SIG-M5 treated with dmso at 0.1 percent for 504 hours (cell line): ENCODE results near the gene FAM107B.

Source experiments
- DNase-seq: peaks from one replicate; lab custom pipeline; 2025; ENCODE audit not compliant: unreplicated experiment; lab: John Stamatoyannopoulos, UW

FAM107B gene

DNA sequence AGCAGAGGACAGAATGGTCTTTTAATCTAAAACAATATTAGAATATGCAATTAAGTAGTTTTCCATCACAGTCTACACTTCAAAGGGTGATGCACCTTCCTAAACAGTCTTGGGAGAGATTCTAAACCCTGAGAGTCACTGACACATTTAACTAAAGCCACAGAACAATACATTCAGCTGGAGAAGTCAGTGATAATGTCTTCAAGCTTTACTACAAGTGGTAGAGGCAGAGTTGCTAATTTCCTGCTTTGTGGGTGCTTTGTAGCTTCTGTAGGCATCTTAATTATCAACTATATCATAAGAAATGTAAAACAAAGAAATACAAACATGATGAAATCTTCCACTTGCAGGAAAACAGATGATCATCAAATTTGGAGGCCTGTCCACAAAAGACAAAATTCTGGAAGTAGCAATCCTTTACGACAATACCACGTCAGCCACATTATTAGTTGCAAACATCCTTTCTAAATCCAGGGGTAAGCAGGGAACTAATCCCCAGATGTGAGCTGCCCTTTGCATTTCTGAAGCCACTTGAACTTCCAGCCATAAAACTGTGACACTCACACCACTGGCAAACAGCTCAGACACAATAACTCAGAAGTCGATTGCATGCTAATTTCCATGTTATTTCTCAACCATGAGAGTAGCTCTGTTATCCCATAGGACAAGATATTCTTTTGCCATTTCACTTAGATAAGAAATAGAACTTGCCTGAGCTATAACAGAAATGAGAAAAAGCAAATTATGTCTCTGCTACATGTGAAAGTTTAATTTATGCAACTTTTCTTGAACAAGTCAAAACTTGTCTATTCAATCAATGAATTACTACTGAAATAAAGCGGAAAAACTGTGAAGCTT is 212.2 kb downstream of the FAM107B start:
- no peak for DNase-seq

DNA sequence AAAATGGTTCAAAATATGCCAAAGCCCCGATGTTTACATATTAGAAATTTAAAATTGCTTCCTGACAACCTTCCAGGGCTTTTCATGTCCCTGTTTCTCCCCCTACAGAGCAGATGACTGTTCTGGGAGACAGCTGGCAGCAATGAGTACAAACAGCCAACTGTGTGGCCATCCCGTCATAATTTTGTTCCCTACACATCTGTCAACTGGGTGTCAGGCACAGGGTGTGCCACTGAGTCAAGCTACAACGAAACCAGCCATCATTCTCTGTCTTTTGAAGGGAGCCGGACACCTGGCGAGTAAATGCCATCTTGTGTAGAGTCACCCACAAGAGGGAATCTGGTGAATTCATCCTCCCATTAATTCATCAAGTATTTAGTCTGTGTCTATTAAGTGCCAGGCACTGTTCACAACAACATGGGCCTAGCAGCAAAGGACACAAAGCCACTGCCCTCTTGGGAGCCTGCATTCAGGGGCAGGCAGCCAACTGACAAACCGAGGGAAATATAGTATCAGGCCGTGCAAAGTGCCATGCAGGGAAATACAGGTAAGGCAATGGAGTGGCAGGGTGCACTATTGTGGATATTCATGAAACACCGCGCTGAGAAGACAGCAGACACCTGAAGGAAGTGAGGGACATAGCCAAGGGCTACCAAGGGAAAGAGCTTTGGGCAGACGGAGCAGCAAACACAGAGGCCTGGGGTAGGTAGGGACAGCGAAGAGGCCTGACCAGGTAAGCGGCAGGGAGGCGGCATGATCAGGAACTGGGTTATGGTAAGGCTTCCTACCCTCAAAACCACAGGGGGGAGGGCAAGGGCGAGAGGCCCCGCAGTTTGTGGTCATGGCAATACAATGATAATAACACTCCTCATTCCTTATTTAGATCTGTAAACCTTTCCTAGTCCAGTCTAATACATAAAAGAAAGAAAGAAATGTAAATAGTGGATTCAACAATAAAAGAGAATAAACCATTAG is 213.6 kb downstream of the FAM107B start:
- DNase-seq: no peak

GRCh38 chr10:14560274-14560673 is 214.4 kb downstream of the FAM107B start:
- DNase-seq: peak; percentile 86

DNA sequence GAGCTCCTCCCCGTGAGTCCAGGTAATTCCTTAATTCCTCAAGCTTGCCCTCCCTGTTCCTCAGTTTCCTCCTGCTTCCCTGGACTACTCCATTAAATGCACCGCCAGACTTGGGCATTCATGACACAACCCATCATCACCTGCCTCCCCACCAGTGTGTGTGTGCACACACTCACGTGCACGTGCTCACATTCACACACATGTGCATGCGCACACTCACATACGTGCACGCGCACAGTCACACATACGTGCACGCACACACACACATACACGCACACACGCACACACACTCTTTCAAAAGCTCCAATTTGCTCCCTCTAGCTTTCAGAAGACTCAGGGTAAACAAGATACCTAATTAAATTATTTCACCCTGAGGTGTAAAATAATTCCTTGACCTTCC is 216.7 kb downstream of the FAM107B start:
- DNase-seq: no peak

- no peak for DNase-seq
These were observed 217.1 kb downstream of the FAM107B start for GRCh38 chr10:14557567-14557966.

DNA sequence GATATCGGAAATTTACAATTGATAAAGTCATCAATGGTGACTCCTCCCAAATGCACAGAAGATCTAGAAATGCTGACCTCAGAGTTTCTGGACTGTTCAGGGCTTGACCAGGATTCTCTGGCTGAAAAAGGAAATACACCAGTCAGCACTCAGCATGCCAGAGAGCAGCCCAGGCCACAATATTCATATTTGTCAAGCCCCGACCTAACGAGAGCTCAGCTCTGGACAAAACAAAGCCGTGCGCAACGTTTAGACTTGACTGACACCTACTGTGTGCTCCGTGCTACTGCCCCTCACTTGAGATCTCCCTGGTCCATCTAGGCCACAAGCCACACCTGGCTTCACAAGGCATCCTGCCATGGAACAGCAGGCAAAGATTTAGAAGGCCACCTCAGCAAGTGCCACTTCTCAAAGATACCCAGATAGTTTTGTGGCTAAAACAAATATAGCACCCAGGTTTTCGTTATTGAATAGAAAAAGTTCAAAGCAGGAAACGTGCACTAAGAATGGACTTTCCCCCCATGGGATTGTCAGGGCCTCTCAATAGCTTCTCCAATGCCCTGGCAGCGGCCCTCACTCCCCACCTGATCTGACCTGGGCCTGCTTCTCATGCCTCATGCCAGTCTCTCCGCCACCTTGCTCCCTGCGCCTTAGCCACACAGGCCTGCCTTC is 218.3 kb downstream of the FAM107B start:
- DNase-seq: no peak

GRCh38 chr10:14555807-14556206 is 218.9 kb downstream of the FAM107B start:
- no peak for DNase-seq

GRCh38 chr10:14554491-14555205 is 220.0 kb downstream of the FAM107B start:
- peak; percentile 76 for DNase-seq

DNA sequence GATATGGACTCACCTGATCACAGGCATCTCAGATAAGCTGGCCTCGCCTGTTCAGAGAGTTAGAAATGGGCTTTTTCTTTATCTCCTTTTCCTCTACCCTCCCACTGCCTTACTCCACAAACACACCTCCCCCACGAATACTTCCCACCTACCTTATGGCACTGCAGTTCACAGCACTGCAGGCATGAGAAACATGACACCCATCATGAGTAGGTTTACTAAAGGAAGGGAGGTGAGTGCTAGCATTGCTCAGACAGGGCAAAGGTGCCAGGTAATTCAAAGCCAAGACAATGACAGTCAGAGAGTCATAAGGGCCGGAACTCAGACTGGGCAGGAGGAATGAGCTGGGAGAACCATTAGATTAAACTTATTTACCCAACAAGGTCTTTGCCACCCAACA is 220.6 kb downstream of the FAM107B start:
- peak; percentile 49 for DNase-seq

GRCh38 chr10:14553448-14553847 is 221.2 kb downstream of the FAM107B start:
- peak; percentile 34 for DNase-seq

- no peak for DNase-seq
These were observed 222.7 kb downstream of the FAM107B start for GRCh38 chr10:14552015-14552414.

GRCh38 chr10:14550471-14550981 is 224.2 kb downstream of the FAM107B start:
- DNase-seq: no peak

- no peak for DNase-seq
These were observed 225.2 kb downstream of the FAM107B start for GRCh38 chr10:14549496-14549895.

GRCh38 chr10:14548970-14549369 is 225.7 kb downstream of the FAM107B start:
- DNase-seq: no peak

- DNase-seq: no peak
These were observed 226.2 kb downstream of the FAM107B start for GRCh38 chr10:14548474-14548873.

- DNase-seq: peak; percentile 10
These were observed 226.9 kb downstream of the FAM107B start for GRCh38 chr10:14547816-14548215.

DNA sequence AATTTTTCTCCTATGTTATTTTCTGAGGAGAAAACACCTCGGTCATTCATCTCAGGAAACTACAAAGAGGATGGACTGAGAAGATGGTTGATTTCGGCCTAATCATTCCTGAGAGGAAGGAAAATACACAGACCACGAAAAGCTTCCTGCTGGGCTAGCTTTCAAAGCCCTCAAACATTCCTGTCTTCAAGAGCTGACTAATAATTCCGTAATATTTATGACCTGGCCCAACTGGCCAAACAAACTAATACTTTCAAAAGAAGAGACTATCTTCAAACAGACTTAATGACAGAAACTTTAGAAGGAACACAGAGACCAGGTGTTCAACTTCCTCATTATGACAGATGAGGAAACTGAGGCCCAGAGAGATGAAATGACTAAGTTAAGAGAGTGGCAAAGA is 228.9 kb downstream of the FAM107B start:
- DNase-seq: no peak

DNA sequence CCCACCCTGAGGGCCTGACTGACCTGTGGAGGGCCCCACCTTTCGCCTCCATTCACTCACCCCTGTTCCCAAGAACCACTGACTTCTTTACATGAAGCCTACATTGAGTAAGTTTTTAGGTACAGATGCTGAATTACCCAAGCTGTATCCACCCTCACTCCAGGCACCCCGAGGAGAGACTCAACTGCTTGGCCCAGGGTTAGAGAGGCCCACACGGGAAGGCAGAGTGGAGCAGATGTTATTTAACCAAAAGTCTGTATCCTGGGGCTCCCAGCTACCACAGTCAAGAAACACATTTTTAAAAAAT is 230.8 kb downstream of the FAM107B start:
- no peak for DNase-seq

- DNase-seq: no peak
These were observed 231.4 kb downstream of the FAM107B start for GRCh38 chr10:14543046-14543903.

DNA sequence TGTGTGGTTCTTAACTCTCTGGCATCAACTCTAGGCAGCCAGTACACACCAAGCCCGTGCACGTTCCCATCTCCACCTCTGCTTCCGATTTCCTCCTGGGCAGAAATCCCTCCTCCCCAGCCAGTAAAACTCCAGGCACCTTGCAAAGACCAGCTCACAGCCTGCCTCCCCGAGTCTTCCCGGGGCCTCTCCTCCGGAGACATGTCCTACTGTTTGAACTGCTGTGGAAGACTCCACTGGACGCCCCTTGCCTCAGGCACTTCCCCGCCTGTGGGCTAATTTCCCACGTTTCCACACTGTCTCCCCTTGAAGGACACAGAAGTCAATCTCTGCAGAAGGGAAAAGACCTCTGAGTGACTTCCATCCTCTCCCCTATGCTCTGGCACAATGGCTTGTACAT is 233.3 kb downstream of the FAM107B start:
- no peak for DNase-seq
